Amniotic stem cell (primary cell): Measurements from ENCODE around the gene BLCAP.
"Not testable (repeated sequence)": the region's sequence is repeated elsewhere in the genome, so short reads cannot be mapped to it uniquely, and the experiment has no call there.

Source experiments
- DNase-seq: peaks from one replicate; lab custom pipeline; 2025; lab: John Stamatoyannopoulos, UW

Gene BLCAP

DNA sequence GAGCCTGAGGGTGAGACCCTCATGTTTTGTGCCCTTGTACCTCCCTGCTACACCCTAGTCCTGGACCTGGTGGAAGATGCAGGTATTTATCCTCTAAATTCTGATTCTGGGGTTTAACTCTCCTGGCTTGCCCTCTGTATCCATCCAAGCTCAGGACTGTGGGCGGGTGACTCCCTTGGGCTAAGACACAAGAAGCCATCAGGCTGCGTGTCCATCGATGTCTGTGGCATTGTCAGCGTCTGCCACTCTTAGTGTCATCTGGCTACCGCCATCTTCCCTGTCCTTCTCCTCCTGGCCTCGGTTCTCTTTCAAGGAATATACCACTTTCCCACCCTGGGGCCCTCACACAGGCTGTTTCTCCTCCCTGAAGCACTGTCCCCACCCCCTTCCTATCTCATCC is 28.9 kb upstream of the BLCAP start:
- no peak for DNase-seq

DNA sequence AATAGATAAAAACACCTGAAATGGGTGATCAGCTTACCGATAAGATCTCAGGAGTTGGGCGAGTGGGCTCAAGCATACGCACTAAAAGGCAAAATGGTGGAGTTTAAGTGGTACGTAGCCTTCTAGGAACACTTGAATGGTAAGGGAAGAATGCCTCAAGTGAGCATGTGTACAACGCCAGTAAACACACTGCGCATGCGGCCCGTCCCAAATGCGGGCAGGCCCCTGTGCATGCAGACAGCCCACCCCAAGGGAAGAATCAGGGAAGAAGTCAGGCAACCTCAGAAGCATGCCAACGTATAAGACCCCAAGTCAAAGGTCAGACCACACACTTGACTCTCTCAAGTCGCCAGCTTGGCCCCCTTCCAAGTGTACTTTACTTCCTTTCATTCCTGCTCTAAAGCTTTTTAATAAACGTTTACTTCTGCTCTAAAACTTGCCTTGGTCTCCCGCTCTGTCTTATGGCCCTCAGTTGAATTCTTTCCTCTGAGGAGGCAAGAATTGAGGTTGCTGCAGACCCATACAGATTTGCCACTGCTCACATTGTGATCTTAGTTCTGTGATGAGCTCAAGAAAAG is 27.1 kb upstream of the BLCAP start:
- not testable (repeated sequence) for DNase-seq

DNA sequence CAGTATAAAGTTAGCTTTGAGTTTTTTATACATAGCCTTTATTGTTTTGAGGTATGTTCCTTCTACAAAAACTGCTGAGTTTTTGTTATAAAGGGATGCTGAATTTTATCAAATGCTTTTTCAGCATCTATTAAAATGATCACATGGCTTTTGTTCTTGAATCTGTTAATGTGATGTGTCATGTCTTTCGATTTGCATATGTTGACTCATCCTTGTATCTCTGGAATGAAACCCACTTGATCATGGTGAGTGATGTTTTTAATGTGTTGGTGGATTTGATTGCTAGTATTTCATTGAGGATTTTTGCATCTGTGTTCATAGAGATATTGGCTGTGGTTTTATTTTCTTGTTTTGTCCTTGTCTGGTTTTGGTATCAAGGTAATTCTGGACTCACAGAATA is 24.7 kb upstream of the BLCAP start:
- no peak for DNase-seq

DNA sequence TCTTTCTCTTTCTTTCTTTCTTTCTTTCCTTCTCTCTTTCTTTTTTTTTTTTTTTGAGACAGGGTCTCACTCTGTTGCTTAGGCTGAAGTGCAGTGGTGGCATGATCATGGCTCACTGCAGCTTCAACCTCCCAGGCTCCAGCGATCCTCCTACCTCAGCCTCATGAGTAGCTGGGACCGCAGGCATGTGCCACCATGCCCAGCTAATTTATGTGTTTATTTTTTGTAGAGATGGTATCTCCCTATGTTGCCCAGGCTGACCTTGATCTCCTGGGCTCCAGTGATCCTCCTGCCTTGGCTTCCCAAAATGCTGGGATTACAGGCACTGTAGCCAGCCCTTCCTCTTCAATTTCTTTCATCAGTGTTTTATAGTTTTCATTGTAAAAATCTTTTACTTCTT is 24.0 kb upstream of the BLCAP start:
- DNase-seq = not testable (repeated sequence)

DNA sequence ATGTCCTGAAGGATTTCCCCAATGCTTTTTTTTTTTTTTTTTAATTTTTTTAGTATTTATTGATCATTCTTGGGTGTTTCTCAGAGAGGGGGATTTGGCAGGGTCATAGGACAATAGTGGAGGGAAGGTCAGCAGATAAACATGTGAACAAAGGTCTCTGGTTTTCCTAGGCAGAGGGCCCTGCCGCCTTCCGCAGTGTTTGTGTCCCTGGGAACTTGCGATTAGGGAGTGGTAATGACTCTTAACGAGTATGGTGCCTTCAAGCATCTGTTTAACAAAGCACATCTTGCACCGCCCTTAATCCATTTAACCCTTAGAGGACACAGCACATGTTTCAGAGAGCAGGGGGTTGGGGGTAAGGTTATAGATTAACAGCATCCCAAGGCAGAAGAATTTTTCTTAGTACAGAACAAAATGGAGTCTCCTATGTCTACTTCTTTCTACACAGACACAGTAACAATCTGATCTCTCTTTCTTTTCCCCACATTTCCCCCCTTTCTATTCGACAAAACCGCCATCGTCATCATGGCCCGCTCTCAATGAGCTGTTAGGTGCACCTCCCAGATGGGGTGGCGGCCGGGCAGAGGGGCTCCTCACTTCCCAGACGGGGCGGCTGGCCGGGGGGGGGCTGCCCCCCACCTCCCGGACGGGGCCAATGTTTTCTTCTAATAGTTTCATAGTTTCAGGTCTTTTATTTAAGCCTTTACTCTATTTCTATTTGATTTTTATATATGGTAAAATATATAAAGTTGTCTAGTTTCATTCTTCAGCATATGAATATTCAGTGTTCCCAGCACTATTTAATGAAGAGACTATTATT is 22.6 kb upstream of the BLCAP start:
- not testable (repeated sequence) for DNase-seq

DNA sequence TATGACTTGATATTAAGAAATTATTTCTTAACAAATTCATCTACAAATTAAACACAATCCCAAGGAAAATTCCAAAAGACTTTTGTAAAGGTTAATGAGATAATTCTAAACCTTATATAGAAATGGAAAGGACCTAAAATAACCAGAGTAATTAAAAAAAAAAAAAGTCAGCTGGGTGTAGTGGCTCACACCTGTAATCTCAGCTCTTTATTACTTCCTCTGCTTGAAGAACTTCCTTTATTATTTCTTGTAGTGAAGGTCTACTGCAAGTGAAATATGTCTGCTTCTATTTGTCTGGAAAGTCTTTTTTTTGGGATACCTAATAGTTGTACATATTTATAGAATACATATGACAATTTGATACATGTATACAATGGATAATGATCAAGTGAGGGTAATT is 20.2 kb upstream of the BLCAP start:
- DNase-seq = no peak

- no peak for DNase-seq
These were observed 17.8 kb upstream of the BLCAP start for GRCh38 chr20:37545516-37545915.

GRCh38 chr20:37544386-37544785 is 16.7 kb upstream of the BLCAP start:
- DNase-seq = no peak

DNA sequence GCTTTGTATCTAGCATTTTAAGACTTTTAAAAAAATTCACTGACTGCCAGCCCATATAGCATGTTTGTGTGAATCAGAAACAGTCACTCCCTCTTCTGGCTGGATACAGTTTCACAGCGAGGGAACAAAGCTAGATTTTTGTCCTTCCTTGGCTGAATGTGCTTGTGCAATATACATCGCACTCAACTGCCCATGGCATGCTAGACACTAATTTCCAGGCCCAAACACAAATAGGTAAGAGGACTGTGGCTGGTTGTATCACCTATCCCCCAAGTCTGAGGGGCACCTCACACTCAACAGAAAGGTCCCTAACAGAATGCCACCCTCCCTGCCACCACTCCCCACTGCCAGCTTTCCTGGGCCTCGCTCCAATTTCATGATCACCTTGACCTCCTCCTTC is 16.2 kb upstream of the BLCAP start:
- peak; percentile 37 for DNase-seq

DNA sequence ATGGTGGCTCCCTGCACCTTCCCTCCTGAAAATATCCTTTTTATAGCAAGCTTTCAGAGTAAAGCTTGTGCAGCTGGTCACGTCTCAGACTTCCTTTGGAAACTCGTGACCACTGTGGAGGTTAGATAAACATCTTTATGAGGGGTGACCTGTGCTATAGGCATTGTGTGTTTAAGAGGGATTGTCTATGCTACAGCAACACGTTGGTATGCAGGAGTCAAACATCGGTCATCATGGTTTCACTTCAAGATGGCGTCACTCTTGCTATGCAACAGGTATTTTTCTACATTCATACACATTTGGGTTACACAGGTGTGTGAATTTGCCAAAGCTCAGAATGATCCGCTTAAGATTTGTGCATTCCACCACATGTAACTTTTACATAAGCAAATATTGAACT is 14.6 kb upstream of the BLCAP start:
- DNase-seq = no peak

GRCh38 chr20:37541326-37541725 is 13.7 kb upstream of the BLCAP start:
- DNase-seq = no peak

DNA sequence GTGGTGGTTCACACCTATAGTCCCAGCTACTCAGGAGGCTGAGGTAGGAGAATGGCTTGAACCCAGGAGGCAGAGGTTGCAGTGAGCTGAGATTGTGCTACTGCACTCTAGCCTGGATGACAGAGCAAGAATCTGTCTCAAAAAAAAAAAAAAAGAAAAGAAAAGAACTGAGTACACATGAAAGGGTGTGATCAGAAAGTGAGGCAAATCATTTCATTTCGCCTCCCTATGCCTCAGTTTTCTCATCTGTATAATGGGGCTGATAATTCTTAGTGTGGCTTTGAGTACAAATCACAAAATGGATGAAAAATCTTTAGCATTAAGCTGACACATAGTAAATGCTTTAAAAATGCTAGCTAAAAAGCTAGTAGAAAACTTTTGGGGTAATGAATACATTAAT is 13.2 kb upstream of the BLCAP start:
- DNase-seq = not testable (repeated sequence)

- no peak for DNase-seq
These were observed 12.3 kb upstream of the BLCAP start for GRCh38 chr20:37540001-37540400.

GRCh38 chr20:37539424-37539823 is 11.7 kb upstream of the BLCAP start:
- no peak for DNase-seq

DNA sequence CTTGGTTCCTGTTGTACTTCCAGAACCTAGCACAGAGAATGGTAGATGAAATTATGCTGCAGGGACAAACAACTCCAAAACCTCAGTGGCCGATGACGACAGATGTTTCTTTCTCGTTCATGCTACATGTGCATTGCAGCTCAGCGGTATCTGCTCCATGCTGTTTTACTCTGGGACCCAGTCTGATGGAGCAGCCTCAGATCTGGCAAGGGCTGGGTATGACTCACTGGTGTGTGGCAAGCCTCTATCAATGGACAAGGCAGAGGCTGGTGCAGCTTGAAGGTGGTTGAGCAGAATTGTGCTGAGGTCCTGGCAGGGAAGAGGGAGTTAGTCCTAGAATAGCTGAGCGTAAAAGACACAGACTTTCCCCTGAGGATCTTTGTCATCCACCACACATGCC is 10.3 kb upstream of the BLCAP start:
- DNase-seq = no peak

DNA sequence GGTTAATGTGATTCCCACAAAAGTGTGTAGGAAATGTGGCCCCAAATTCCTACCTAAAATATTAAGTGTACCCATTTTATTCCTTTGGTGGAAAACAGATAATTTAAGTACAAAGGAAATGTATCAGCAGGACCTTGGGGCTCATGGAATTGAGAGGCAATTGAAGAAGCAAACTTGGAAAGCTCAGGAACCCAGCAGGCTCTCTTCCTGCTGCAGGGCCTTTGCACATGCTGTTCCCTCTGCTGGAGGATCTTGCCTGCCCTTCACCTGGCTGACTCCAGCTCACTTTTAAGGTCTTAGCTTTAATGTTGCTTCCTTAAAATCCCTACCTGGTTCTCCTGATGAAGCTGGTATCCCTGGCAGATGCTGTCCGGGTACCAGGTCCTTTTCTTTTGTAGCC is 9.8 kb upstream of the BLCAP start:
- no peak for DNase-seq

- DNase-seq = no peak
These were observed 7.9 kb upstream of the BLCAP start for GRCh38 chr20:37535443-37536132.

DNA sequence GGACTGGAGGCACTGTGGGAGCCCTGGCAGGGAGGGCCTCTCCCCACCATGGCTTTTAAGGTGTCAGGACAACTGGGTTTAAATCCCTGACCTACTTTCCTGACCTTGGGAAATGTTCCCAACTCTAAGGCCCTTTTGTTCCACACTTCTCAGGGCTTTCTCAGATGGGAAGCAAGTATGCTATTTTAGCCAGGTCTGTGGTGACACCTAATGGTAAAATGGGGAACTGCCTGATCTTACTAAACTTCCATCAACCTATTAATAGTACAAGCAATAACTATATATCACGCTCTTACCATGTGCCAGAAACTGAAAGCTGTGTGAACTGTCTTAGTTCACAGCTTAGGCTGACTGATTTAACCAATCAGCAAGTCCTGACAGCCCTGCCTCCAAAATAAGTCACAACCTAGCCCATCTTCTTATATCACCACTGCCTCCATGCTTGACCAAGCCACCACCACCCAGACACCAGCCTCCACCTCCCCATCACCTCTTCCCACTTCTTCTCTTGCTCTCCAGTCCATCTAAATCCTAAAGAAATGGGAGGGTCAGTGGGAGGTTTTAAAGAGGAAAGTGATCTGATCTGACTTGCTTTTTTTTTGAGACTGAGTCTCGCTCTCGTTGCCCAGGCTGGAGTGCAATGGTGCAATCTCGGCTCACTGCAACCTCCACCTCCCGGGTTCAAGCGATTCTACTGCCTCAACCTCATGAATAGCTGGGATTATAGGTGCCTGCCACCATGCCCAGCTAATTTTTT is 6.9 kb upstream of the BLCAP start:
- peak; percentile 37 for DNase-seq

GRCh38 chr20:37533154-37533715 is 5.6 kb upstream of the BLCAP start:
- DNase-seq = no peak

GRCh38 chr20:37531856-37532255 is 4.2 kb upstream of the BLCAP start:
- no peak for DNase-seq

DNA sequence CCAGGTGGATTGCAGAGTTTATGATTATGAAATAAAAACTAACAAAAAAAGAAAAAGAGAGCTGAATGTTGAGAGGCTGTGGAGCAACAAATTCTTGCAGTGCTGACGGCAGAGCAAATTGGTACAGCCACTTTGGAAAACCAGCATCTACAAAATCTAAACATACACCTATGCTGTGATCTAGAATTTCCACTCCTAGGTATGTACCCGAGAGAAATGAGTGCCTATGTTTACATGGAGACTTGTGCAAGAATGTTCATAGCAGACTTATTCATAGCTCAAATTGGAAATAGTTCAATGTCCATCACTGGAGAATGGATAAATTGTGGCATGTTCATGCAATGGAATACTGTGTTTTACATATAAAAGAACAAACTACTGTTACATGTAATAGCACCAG is 3.0 kb upstream of the BLCAP start:
- no peak for DNase-seq

DNA sequence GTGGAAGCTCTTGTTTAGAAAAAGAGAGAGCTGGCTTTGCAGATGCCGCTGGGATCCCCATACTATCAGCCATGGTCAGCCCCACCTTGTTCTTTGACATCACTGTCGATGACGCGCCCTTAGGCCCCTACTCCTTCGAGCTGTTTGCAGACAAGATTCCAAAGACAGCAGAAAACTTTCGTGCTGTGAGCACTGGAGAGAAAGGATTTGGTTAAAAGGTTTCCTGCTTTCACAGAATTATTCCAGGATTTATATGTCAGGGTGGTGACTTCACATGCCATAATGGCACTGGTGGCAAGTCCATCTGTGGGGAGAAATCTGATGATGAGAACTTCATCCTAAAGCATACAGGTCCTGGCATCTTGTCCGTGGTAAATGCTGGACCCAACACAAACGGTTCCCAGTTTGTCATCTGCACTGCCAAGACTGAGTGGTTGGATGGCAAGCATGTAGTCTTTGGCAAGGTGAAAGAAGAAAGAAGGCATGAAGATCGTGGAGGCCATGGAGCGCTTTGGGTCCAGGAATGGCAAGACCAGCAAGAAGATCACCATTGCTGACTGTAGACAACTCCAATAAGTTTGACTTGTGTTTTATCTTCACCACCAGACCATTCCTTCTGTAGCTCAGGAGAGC is 2.4 kb upstream of the BLCAP start:
- DNase-seq = no peak
